ENCODE data around the gene ACE. TPM values are rescaled to one million over a fixed set of nuclear protein-coding genes. Genes with fewer than 3 reads are reported as not detected.
A peak's percentile ranks its signal among the peaks of the same experiment; 100 is the strongest.

The ACE gene
- total and polyA plus RNA-seq, 4 donors = 5.5 to 87.3 (median 35.3) TPM

- no peaks in the 10 kb centered on the region for H3K36me3 ChIP-seq (ENCODE audit: control insufficient read depth in 4 of 4, insufficient read depth in 4 of 4, low read length in 4 of 4)
- peaks cover 0 to 34% (median 7%) of the 10 kb centered on the region in 5 donors for H3K4me1 ChIP-seq (ENCODE audit: control insufficient read depth in 5 of 5, insufficient read depth in 5 of 5, low read length in 5 of 5)
- WGBS, 2 donors = 51 to 68% methylated on average over 7 of the region's 7 CpGs
- no peak overlapping the region for H3K4me3 ChIP-seq
- ATAC-seq (ENCODE audit: insufficient read depth, low FRiP score) (no peak), DNase-seq (no peak)
- H3K9ac ChIP-seq (ENCODE audit: insufficient read depth in 1 of 2, low read length in 2 of 2) = peak overlapping the region; percentile 3 to 46
- H3K9me3 ChIP-seq (ENCODE audit: control insufficient read depth in 4 of 4, insufficient read depth in 3 of 4, low read length in 3 of 4) = no peaks in the 10 kb centered on the region
- no peak for TF ChIP-seq CTCF (IDR thresholded peaks at IDR 0.05; ENCODE audit: control extremely low read depth, extremely low read depth)
- no peaks in the 10 kb centered on the region for H3K27me3 ChIP-seq (ENCODE audit: control insufficient read depth in 3 of 3, insufficient read depth in 3 of 3, low read length in 2 of 3)
- H3K27ac ChIP-seq (ENCODE audit: low read depth in 1 of 2, low read length in 1 of 2) = no peak overlapping the region
Observed at GRCh38 chr17:63445065-63445464, 31.8 kb upstream of the ACE start.

- Histone ChIP-seq H3K4me3 (peak overlapping the region; percentile 58), H3K4me1 (ENCODE audit: control insufficient read depth in 5 of 5, insufficient read depth in 5 of 5, low read length in 5 of 5) (peaks cover 0 to 30% (median 7%) of the 10 kb centered on the region in 5 donors), H3K36me3 (ENCODE audit: control insufficient read depth in 4 of 4, insufficient read depth in 4 of 4, low read length in 4 of 4) (no peaks in the 10 kb centered on the region), H3K9ac (ENCODE audit: insufficient read depth in 1 of 2, low read length in 2 of 2) (peak overlapping the region in 1 of 2 donors; percentile 46), H3K27ac (ENCODE audit: low read depth in 1 of 2, low read length in 1 of 2) (peak overlapping the region in 1 of 2 donors; percentile 96), H3K27me3 (ENCODE audit: control insufficient read depth in 3 of 3, insufficient read depth in 3 of 3, low read length in 2 of 3) (no peaks in the 10 kb centered on the region), H3K9me3 (ENCODE audit: control insufficient read depth in 4 of 4, insufficient read depth in 3 of 4, low read length in 3 of 4) (no peaks in the 10 kb centered on the region)
- WGBS, 2 donors = 2 to 5% methylated on average over 22 to 24 of the region's 24 CpGs
- no peak for TF ChIP-seq CTCF (IDR thresholded peaks at IDR 0.05; ENCODE audit: control extremely low read depth, extremely low read depth)
- peak; percentile 13 for ATAC-seq (ENCODE audit: insufficient read depth, low FRiP score)
- peak; percentile 35 to 64 (median 61) for DNase-seq
Observed at GRCh38 chr17:63445571-63445953, 31.3 kb upstream of the ACE start.

- H3K4me1 ChIP-seq (ENCODE audit: control insufficient read depth in 5 of 5, insufficient read depth in 5 of 5, low read length in 5 of 5) = peaks cover 0 to 30% (median 7%) of the 10 kb centered on the region in 5 donors
- peak within 1 kb of the TSS; percentile 65 to 96 for H3K27ac ChIP-seq (ENCODE audit: low read depth in 1 of 2, low read length in 1 of 2)
- H3K36me3 ChIP-seq (ENCODE audit: control insufficient read depth in 4 of 4, insufficient read depth in 4 of 4, low read length in 4 of 4) = no peaks in the 10 kb centered on the region
- no peaks in the 10 kb centered on the region for H3K27me3 ChIP-seq (ENCODE audit: control insufficient read depth in 3 of 3, insufficient read depth in 3 of 3, low read length in 2 of 3)
- WGBS, 2 donors = 0 to 1% methylated on average over 56 to 99 of the region's 99 CpGs
- peak within 1 kb of the TSS; percentile 58 for H3K4me3 ChIP-seq
- DNase-seq = peak; percentile 58 to 83 (median 79)
- peak; percentile 75 for ATAC-seq (ENCODE audit: insufficient read depth, low FRiP score)
- no peak for TF ChIP-seq CTCF (IDR thresholded peaks at IDR 0.05; ENCODE audit: control extremely low read depth, extremely low read depth)
- no peaks in the 10 kb centered on the region for H3K9me3 ChIP-seq (ENCODE audit: control insufficient read depth in 4 of 4, insufficient read depth in 3 of 4, low read length in 3 of 4)
- H3K9ac ChIP-seq (ENCODE audit: insufficient read depth in 1 of 2, low read length in 2 of 2) = peak within 1 kb of the TSS; percentile 3 to 46
Observed at GRCh38 chr17:63445954-63446752, 30.7 kb upstream of the ACE start, which contains the start of gene CYB561. Gene CYB561, minus strand, starts transcription at chr17:63446306. Its CDS starts 8,759 bp downstream, at chr17:63437547.
